NOMO-1 treated with dmso at 0.1 percent for 144 hours (cell line): ENCODE results near the gene RILPL1.
"Not testable (repeated sequence)": the region's sequence is repeated elsewhere in the genome, so short reads cannot be mapped to it uniquely, and the experiment has no call there.

Experiments
- DNase-seq: peaks from one replicate; lab custom pipeline; 2025; ENCODE audit not compliant: unreplicated experiment; lab: John Stamatoyannopoulos, UW

Gene RILPL1

DNA sequence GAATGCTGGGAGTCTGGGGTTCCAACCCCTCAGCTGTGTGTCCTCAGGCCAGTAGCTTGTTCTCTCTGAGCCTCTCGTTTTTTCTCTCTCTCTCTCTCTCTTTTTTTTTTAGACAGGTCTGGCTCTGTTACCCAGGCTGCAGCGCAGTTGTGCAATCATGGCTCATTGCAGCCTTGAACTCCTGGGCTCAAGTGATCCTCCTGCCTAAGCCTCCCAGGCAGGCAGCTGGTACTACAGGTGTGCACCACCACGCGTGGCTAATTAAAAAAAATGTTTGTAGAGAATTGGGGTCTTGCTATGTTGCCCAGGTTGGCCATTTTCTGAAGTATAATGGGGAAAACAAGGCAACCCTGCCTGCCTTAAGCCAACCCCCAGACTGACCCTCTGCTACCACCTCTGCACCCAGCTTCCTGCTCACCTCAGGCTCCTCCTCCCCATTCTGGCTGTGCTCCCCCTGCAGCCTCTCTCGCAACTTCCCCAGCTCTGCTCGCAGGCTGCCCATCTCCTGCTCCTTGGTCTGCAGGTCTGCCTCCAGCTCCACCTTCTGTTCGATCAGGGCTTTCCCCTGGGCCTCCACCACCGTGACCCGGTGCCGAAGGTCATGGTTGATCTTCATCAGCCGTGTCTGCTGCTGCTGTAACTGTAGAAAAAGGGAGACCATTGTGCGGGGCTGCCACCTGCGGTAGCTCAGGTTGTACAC is 35.2 kb downstream of the RILPL1 start:
- DNase-seq = no peak

DNA sequence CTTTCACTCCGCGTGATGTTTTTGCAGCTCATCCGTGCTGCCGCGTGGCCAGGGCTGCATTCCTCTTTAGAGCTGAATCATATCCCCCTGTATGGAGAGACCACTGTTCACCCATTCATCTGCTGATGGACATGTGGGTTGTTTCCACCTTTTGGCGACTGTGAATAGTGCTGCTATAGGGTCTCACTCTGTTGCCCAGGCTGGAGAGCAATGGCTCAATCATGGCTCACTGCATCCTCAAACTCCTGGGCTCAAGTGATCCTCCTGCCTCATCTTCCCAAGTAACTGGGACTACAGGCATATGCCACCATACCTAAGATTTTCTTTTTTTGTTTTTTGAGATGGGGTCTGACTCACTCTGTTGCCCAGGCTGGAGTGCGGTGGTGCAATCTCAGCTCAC is 36.5 kb downstream of the RILPL1 start:
- no peak for DNase-seq

DNA sequence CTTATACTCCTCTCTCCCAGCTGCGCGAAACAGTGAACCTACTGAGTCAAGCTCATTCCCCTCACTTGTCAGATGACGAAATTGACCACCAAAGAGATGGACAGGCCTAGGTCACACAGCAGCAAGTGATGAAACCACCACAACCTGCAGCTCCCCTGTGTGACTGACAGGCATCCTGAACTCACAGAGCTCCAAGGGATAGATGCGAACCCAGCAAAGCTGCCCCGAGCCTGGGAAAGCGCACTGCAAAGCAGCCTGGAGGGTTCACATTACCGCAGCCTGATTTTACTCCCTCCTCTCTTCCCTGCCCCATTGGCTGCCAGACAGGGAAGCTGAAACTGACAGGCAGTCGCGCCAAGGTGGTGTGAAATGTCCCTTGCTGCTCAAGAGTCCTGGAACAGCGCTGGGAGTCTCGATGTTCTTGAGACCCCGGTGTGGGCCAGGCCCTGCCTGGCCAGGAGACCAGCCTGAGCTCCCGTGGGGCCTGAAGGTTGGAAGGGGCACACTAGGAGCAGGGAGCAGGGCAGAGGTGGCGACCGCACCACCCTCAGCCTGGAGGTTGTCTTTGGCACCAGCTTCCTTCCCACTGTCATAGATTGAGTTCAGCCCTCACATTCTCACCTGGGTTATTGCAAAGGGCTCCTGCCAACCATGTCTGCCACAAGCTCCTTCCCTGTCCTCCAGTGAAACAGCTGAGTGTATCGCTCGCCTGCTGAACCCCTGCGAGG is 39.2 kb downstream of the RILPL1 start:
- no peak for DNase-seq

DNA sequence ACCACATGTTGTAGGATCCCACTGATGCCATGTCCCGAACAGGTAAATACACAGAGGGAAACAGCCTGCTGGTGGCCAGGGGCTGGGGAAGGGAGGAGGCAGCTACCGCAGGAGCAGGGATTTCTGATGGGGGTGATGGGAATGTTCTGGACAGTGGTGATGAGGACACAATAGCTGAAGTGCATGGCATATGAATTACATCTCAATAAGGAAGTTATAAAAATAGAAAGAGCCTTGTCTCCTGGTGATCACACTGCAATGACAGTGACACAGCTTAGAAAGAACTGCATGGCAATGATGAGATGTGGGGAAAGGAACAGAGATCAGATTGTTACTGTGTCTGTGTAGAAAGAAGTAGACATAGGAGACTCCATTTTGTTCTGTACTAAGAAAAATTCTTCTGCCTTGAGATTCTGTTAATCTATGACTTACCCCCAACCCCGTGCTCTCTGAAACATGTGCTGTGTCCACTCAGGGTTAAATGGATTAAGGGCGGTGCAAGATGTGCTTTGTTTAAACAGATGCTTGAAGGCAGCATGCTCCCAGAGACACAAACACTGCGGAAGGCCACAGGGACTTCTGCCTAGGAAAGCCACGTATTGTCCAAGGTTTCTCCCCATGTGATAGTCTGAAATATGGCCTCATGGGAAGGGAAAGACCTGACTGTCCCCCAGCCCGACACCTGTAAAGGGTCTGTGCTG is 41.0 kb downstream of the RILPL1 start:
- DNase-seq = not testable (repeated sequence)

DNA sequence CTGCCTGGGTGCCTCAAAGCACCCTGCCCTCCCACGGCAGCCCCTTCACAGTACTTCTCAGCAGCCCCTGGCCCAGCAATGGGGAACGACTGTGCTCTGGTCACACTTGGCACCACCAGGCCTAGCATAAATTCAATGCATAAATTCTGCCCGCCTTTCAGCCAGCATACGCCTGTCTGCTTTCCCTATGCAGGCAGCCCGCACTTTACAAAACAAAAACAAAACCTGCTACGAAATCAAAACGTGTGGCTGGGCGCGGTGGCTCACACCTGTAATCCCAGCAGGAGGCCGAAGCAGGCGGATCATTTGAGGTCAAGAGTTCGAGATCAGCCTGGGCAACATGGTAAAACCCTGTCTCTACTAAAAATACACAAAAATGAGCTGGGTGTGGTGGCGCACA is 42.0 kb downstream of the RILPL1 start:
- DNase-seq = no peak

DNA sequence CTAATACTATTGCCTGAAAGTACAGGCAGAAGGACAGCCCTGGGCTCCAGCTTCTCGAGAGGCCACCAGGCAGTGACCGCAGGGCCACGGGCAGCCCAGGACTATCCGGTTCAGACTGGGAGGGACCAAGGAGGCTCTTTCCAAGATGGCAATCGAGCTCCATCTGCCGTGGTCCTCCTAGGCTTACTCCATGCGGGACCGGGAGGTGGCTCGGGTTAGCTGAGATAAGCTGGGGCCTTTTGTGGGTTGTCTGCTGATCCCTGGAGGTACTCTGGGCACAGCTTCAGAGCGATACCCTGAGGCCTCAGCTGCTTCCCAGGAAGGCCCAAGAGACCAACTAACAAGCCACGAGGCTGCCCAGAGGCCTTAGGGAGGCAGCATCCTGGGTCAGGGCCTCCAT is 42.5 kb downstream of the RILPL1 start:
- DNase-seq = no peak

DNA sequence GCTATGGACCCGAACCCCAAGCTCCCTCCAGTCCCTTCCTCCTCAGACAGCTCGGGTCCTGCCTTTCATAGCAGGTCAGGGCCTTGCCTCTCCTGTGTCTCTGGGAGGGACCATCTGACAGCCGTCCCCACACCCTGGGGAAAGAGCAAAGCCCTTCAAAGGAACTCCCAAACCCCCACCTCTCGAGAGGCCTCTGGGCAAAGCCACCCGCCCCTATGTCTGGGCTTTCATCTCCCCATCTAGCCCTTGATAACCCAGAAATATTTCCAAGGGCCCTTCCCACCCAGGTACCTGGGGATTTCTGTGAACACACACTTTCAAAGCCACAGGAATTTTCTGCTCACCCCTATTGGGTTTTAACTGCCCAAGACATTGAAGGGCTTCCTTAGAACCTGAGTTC is 43.4 kb downstream of the RILPL1 start:
- no peak for DNase-seq

DNA sequence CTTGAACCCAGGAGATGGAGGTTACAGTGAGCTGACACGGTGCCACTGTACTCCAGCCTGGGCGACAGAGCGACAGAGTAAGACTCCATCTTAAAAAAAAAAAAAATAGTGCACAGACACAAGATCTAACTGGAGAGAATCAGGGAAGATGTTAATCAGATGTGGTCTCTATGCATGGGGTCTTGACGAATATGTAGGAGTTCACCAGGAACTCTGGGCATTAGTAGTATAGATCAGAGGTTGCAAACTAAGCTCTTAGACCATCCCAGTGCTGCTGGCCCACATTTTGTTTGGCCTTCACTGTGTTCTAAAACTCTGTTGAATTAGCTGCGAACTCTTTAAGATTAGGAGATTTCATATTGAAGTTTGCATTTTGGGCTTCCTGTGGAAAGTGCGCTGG is 43.9 kb downstream of the RILPL1 start:
- no peak for DNase-seq

DNA sequence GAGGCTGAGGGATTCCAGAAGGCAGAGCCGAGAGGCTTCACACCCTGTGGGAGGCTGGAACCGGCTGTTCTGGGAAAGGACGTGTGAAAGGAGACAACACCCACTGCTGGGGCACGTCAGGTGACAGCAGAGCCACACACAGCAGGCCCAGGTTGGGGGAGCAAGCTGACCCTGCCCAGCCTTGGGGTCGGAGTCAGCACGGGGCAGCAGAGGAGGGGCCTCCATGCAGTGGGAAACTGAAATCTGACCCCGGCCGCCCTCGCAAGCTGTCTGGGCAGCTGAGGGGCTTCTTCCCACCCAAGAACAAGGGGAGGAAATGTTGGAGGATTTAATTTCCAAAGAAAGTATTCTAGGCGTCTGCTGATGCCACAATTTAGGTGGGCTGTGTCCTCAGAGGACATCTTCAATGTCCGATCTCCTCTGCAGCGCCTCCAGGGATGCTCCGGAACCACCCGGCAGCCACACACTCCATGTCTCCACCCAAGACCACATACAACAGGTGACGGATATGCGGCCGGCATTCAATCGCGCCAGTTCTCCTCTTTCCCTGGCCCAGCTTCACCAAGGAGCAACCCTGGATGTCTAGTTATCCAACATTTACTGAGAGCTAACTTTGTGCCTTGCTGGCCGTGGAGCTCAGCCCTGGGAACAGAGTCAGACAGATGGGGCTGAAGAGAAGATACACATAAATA is 44.8 kb downstream of the RILPL1 start:
- DNase-seq = no peak

DNA sequence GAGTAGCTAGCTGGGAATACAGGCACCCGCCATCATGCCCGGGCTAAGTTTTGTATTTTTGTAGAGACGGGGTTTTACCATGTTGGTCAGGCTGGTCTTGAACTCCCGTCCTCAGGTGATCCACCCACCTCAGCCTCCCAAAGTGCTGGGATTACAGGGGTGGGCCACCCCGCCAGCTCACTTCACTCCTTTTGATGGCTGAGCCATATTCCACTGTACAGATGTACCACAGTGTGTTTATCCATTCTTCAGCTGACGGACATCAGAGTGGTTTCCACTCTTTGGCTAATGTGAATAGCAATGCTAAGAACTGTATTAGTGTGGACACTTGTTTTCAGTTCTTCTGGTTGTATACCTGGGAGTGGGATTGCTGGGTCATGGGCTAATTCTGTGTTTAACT is 46.1 kb downstream of the RILPL1 start:
- no peak for DNase-seq

DNA sequence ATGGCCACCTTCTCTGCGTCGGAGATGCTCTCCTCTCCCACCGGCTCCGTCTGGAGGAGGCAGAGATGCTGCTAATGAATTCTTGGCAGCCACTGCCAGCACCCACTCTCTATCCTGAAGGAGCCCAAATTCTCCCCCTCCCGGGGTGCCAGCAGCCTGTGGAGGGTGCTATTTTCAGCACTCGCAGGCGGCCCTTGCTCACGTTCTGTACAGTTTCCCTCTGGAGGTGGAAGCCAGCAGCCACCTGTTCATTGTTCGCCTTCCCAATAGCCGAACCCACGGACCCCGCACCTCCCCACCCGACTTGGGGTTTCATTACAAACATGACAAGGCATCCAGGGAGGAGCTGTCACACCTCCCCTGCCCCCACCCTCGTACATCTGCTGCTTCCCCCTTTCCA is 47.8 kb downstream of the RILPL1 start:
- DNase-seq = no peak

DNA sequence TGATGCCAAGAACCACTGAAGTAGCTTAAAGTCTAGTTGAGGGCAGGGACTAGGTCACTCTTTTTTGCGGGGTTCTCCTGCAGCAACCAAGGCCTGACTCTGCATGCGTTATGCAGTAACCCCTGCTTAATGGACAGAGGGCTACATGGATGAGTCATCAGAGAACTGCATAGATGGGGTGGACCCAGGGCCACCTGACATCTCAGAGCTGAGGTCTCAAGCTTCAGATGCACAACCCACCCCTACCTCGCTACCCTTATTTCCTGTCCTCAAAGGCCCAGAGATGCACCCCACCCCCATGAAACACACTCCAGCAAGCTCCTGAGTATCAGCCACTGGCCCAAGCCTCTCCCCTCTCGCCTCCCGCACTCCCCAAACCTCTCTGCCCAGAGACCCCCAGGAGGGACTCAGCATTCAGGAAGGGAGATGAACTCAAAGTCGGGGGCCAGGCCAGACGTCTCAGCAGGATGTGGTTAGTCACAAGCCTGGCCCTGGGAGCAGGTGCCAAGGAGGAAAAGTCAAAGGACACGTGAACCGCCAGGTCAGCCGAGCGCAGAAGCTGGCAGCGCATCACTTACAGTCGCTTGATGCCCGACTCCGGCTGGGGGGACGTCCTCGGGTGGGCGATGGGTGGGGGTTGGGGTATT is 49.8 kb downstream of the RILPL1 start:
- DNase-seq = no peak

DNA sequence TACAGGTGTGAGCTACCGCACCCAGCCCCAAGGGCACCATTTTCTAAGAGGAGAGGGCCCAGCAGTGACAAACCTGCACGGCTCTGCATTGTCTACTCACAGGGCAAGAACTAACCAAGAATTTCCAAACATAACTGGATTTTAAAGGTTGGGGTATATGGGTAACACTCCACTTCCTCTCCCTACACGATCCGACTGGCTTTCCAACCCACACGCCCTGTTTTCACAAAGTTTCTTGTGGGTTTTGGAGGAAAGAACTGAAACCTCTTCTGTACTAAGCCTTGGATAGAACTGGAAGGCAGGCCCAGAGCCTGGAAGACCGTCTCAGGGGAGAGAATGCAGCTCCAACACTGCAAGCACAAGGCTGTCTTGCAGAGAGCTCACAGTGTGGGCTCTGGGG is 50.6 kb downstream of the RILPL1 start:
- no peak for DNase-seq

DNA sequence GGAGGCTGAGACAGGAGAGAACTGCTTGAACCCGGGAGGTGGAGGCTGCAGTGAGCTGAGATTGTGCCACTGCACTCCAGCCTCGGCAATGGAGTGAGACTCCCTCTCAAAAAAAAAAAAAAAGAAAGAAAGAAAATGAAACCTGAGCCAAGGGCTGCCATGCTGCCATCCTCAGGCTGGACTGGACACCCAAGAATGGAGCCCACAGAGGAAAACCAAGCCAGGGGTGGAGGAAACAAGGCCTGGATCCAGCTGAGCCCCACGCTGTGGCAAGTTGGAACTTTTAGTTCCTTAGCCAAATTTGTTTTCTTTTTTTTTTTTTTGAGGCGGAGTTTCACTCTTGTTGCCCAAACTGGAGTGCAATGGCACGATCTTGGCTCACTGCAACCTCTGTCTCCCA is 52.3 kb downstream of the RILPL1 start:
- DNase-seq = not testable (repeated sequence)

DNA sequence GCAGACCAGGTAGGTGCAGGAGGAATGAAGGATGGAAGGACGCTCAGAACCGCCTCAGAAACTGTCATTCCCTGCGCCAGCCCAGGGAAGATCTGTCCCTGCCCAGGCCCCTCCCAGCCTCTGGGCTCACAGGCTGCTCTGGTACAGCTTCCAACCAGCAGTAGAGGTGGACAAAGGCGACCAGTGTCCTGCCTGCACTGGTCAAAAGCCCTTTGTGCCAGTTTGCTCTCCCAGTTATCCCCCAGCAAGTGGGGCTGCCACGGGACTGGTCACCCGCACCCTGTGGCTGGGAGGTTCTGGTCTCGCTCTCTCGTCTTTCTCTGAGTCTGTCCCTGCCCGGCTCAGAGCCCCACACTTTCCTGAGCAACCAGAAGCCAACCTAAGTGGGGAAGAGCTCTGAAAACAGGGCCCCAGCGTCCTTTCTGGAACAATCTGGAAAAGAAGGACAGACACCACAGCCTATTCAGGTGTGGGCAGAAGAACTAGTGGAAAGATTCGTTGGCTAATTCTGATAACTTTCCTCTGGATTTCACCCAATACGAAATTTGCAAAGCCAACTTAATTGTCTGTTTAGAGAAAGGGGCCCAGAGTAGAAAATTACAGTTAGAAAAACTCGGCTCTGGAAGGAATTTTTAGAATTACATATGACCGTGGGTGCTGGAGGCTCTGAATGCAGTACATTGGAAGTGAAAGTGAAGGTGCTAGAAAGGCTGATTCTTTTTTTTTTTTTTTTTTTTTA is 53.9 kb downstream of the RILPL1 start:
- DNase-seq = no peak

DNA sequence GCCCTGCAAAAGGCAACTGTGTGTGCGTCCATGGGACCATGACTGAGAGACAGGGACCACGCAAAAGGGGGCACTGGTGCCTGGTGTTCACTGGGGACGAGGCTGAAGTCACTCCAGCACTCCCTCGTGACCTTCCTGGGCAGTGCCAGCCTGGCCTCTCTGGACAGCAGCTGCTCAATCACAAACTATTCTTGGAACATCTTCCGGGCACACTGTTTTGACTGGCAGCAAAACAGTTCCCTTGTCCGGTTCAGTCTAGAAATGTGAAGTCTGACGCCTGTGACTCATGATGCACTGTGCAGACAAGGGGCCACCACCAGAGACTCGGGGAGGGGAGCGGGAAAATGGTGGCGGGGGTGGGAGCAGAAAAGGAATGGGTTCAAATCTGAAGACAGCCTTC is 54.8 kb downstream of the RILPL1 start:
- no peak for DNase-seq

DNA sequence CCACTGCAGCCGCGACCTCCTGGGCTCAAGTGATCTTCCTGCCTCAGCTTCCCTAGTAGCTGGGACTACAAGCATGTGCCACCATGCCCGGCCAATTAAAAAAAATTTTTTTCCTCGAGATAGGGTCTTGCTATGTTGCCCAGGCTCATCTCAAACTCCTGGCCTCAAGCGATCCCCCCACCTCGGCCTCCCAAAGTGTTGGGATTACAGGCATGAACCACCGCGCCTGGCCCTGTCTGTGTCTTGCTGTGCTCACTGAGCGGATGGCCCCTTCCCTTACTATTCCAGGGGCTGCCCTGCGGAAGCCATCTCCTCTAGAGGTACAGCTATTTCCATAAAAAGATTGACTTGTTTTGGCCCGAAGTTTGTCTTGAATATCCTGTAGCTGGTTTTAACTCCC is 55.5 kb downstream of the RILPL1 start:
- DNase-seq = no peak

DNA sequence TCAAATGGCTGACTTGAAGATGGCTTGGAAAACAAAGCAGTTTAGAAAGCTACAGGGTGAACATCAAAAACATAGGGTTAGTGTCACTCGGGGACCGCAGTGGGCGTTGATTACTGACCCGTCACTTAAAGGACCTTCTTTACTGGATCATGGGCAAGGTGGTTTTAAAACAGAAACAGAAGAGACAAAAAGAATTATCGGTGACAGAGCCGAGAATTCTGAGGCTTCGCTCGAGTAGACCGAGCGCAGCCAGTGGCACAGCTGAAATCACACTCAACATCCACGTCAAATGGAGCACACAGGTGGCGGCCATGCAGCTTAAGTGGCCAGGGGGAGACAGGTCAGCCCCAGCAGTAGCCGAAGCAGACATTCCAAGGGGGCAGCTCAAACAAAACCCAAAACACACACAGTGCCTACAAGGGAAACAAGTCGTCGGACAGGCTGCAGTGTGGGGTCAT is 58.2 kb downstream of the RILPL1 start:
- DNase-seq = no peak

DNA sequence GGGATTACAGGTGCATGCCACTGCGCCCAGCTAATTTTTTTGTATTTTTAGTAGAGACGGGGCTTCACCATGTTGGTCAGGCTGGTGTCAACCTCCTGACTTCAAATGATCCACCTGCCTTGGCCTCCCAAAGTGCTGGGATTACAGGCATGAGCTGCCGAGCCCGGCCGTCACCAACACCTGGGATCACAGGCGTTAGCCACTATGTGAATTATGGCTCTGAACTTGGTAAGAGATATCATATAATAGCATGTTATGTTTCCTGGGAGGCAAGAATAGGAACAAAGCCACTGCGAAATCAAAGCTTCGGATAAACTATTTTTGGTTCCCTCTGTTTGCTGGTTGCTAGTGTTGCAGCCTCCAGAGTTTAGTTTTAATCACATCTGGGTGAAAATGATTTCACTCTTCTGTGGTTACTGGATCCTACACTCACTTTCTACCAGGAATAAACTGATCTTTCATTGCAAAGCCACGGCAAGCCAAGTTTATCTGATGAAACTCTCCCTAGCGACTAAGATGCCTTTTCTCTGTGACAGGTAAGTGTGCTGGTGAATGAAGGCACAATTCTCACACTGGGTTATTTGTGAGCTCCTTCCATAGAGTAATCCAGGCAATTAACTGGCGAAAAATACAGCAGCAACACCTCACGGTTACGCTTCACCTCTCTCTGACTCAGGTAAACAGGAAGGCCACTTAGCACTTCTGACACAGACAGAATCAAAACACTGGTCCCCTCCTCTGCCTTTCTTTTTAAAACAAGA is 58.9 kb downstream of the RILPL1 start:
- no peak for DNase-seq

DNA sequence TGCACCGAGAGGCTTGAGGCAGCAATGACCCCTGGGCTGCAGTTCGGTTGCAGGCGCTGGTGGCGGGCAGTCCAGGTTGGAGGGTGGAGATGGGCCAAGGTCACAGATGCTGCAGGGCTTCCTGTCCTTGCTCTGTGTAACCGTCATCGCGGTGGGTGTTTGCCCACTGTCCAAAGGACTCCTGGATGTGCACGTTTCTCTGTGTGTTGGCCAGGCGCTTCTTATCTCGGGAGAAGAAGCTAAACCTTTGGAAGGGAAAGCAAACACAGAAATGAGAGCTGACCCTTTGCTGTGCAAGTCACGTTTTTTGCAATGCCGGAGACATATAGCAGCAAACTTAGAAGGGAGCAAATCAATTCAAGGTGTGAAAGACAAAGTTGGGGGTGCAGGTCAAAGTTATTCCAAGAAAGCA is 61.1 kb downstream of the RILPL1 start:
- no peak for DNase-seq
